GM12865 (cell line): ENCODE results near the gene LCE2C.
"Not testable (repeated sequence)": the region's sequence is repeated elsewhere in the genome, so short reads cannot be mapped to it uniquely, and the experiment has no call there.

Experiments used
- DNase-seq: peaks from one replicate; pipeline ENCODE4 v3.0.0; 2010; ENCODE audit warnings: low read depth
- H3K4me3 ChIP-seq: 2 replicates; pipeline ENCODE4 v1.5.1; 2011; ENCODE audit warnings: mild to moderate bottlenecking, low read depth, low read length, control low read depth
- TF ChIP-seq, protein P1 (sequence below): IDR thresholded peaks from 2 replicates; pipeline ENCODE4 v1.5.1; 2011; ENCODE audit warnings: low read length, control low read depth, low read depth, inconsistent platforms; ENCODE audit not compliant: insufficient read depth; ENCODE audit errors: missing control alignments

LCE2C gene, protein sequence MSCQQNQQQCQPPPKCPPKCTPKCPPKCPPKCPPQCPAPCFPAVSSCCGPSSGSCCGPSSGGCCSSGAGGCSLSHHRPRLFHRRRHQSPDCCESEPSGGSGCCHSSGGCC

DNA sequence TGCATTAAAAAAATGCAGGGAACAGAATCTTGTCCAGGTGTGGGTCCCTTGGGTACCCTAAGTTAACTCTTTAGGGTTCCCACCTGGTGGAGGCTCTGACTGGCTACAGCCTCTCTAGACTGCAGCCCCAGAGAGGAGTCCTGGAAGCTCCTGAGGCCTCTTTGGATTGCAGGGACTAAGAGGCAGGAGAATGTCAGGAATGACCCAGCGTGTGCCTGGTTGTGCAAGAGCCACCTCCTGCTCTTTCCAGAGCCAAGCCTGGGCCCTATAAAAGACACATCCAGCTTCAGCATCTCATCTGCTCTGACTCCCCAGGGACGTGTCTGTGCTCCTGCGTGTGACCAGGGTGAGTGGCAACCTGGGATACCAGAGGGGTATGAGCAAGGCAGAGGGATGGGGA is at the start of gene LCE2C:
Gene LCE2C, plus strand, starts transcription at position 297 of the 400 bp plus-strand sequence. CDS start 737 bp downstream, outside the sequence.
- not testable (repeated sequence) for H3K4me3 ChIP-seq, DNase-seq

DNA sequence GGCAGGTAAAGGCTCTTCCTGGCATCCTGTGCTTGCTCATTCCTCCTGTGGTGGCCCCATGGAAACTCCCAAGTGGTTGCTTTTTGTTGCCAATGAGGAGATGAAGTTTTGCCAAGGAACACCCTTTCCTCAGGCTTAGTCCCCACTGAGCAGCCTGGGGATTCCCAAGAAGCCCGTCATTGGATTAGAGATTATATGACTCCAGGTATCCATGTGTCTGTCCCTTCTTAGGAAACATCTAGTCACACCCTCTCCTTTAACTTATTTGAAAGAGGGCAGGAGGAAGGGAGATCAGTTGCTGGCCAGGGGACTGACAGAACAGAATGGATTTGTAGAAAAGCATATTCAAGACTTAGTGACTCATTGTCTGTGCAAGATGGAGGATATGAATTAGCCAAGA is 48.3 kb upstream of the LCE2C start:
- DNase-seq: no peak
- H3K4me3 ChIP-seq: no peak overlapping the region
- TF ChIP-seq, protein P1, sequence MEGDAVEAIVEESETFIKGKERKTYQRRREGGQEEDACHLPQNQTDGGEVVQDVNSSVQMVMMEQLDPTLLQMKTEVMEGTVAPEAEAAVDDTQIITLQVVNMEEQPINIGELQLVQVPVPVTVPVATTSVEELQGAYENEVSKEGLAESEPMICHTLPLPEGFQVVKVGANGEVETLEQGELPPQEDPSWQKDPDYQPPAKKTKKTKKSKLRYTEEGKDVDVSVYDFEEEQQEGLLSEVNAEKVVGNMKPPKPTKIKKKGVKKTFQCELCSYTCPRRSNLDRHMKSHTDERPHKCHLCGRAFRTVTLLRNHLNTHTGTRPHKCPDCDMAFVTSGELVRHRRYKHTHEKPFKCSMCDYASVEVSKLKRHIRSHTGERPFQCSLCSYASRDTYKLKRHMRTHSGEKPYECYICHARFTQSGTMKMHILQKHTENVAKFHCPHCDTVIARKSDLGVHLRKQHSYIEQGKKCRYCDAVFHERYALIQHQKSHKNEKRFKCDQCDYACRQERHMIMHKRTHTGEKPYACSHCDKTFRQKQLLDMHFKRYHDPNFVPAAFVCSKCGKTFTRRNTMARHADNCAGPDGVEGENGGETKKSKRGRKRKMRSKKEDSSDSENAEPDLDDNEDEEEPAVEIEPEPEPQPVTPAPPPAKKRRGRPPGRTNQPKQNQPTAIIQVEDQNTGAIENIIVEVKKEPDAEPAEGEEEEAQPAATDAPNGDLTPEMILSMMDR: no peak

DNA sequence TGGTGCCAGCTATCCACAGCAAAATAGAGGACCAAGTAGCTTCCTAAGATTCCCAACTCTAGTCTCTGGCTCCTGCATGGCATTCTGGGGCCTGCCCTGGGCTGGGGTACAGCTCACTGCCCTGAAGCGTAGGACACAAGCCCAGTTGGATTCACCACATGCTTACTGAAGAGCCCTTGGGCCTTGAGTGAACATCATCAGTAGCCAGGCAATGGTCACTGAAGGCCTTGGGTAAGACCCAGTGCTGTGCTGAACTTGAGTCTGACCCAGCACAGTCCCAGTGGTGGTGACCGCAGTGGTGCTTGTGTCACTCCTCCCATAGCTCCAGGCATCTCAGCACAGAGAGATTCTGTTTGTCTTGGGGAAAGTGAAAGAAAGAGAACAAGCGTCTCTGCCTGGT is 44.5 kb upstream of the LCE2C start:
- no peak overlapping the region for H3K4me3 ChIP-seq
- TF ChIP-seq, protein P1: no peak
- no peak for DNase-seq

DNA sequence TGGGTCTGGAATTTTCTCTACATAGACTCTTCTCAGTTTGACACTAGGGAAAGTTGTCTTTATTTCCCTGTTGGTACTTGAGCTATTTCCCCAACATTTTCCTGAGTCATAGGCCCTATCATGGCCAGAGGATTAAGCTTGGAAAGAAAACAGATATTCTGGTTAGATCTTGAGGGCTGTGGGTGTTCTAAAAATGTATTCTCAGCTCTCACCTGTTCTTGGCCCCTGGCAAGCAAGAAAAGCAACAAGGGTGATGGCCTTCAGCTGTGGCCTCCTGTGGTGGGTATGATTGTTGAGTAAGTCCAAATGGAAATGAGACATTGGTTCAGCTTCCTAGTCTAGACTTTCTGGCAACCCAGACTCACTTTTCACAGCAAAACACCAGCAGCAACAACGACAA is 34.7 kb upstream of the LCE2C start:
- no peak overlapping the region for H3K4me3 ChIP-seq
- TF ChIP-seq, protein P1: no peak
- DNase-seq: no peak

DNA sequence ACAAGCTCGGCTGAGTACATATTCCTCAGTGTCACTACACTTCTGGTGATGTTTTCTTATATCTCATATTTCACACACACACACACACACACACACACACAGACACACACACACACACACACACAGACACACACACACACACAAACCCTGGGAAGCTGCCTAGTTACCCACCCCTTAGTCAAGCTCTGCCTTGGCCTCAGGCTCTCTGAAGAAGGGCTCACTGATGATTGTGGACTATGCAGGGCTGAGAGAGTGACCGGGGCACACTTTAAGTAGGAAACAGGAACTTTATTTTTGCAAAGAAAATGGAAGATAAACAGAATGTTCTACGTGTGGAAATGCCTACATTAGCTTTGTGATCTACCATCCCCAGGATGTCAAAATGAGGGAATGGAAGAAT is 31.1 kb upstream of the LCE2C start:
- TF ChIP-seq, protein P1: no peak
- no peak for DNase-seq
- no peak overlapping the region for H3K4me3 ChIP-seq

DNA sequence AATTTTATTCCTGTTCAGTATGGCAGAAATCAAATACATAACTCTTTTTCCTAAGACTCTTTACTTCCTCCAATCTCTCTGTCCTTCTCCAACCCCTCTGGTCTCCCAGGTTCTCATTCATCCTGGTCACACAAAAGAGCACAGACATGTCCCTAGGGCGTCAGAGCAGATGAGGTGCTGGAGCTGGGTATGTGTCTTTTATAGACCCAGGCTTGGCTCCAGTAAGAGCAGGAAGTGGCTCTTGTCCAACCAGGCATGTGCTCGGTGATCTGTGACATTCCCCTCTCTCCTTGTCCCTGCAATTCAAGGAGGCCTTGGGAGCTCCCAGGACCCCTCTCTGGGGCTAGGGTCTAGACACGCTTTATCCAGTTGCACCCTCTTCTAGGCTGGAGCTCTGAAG is 29.9 kb upstream of the LCE2C start:
- TF ChIP-seq, protein P1: no peak
- H3K4me3 ChIP-seq: no peak overlapping the region
- no peak for DNase-seq

DNA sequence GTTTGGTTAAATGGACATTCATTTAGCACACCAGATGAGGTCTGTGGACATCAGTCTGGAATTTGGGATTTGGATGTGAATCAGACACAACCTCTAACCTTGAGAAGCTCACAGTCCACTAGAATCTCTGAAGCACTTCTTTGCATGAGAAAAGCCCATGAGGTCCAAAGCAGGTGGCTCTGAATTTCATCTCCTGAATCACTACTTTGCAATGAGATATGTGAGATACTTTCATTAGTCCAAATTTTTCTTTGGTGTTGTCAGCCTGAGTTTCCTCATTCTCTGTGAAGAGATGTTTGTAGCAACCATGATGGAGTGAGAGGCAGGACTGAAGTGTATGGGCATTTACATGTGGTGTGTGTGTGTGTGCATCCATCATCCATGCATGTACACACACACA is 28.4 kb upstream of the LCE2C start:
- H3K4me3 ChIP-seq: no peak overlapping the region
- no peak for DNase-seq
- TF ChIP-seq, protein P1: no peak
